ENCODE results near the gene SUSD5. TPM values are rescaled to one million over a fixed set of nuclear protein-coding genes. Genes with fewer than 3 reads are reported as not detected.
A peak's percentile ranks its signal among the peaks of the same experiment; 100 is the strongest.

SUSD5 gene
- total RNA-seq, 4 donors from 2014 or later, result 0.13 to 1.2 (median 0.76) TPM; not detected in 1

DNA sequence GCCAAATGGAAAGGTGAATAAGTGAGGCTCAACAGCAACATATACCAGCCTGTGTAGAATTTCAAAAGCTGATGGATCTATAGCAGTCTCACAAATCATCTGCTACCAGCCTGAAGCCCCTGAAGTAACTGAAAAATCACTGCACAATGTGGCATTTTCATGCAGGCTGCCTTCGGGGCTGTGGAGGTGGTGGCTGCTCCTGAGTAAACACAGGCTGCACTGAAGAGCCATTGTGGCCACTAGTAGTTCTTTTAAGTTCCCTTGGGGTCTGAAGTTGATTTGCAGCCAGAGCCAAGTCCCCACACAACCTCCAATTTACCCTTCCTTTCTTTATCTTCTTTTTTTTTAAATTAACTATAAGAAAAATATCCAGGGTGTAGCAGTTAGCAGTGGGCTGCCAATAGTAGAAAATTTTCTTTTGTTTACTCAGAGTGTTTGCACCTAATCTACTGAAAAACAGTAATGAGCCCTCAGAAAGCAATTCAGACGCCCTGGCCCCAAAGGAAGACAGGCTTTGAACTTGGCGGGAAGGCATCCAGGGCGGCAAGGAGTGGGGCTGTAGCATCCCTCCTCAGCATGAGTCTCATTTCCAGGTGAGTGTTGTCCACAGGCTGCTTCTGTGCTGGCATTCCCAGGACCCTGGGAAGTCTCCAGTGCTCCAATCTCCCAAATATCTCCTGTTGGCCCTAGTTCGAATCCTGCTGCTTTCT, 13.3 kb upstream of the SUSD5 start:
- TF ChIP-seq, protein P1, sequence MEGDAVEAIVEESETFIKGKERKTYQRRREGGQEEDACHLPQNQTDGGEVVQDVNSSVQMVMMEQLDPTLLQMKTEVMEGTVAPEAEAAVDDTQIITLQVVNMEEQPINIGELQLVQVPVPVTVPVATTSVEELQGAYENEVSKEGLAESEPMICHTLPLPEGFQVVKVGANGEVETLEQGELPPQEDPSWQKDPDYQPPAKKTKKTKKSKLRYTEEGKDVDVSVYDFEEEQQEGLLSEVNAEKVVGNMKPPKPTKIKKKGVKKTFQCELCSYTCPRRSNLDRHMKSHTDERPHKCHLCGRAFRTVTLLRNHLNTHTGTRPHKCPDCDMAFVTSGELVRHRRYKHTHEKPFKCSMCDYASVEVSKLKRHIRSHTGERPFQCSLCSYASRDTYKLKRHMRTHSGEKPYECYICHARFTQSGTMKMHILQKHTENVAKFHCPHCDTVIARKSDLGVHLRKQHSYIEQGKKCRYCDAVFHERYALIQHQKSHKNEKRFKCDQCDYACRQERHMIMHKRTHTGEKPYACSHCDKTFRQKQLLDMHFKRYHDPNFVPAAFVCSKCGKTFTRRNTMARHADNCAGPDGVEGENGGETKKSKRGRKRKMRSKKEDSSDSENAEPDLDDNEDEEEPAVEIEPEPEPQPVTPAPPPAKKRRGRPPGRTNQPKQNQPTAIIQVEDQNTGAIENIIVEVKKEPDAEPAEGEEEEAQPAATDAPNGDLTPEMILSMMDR (IDR thresholded peaks at IDR 0.05), result no peak
- Histone ChIP-seq H3K36me3 (no peaks in the 10 kb centered on the region), H3K9me3 (no peaks in the 10 kb centered on the region), H3K4me1 (no peaks in the 10 kb centered on the region), H3K27ac (no peak overlapping the region), H3K4me3 (no peak overlapping the region), H3K27me3 (peaks cover 0 to 9% (median 0%) of the 10 kb centered on the region in 4 donors)
- intact Hi-C loops (cut with DNase I), result no loop called here
- no peak for DNase-seq
- WGBS, 2 donors, result 32 to 54% methylated on average over 5 of the region's 5 CpGs

DNA sequence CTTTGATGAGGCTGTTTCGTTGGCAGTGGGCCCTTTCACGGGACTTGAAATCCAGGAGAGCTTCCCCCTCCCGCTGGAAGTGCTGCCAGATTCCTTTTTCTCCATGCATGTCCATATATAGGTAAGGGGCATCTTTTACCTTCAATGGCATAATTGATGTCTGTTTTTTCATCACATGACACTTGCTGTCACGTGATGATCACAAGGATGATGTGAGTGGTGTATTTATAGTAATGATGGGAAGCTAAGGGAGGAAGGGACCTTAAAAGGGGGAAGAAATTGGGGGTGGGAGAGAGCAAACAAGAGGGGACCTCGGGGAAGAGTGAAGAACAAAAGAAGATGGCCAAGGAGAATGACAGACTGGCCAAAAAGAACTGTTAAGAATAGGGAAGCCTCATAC, 11.3 kb upstream of the SUSD5 start:
- peaks cover 0 to 9% (median 0%) of the 10 kb centered on the region in 4 donors for H3K27me3 ChIP-seq
- no peak for DNase-seq
- no peaks in the 10 kb centered on the region for H3K4me1 ChIP-seq
- no peaks in the 10 kb centered on the region for H3K36me3 ChIP-seq
- no peaks in the 10 kb centered on the region for H3K9me3 ChIP-seq
- H3K4me3 ChIP-seq, result no peak overlapping the region
- no peak overlapping the region for H3K27ac ChIP-seq
- WGBS, 2 donors, result 36 to 48% methylated on average over 5 of the region's 5 CpGs
- intact Hi-C loops (cut with DNase I), result no loop called here
- TF ChIP-seq, protein P1 (IDR thresholded peaks at IDR 0.05), result no peak
- no peak for TF ChIP-seq POLR2A (IDR thresholded peaks at IDR 0.05)

- Histone ChIP-seq H3K27ac (no peak overlapping the region), H3K4me3 (no peak overlapping the region), H3K27me3 (peaks cover 0 to 9% (median 0%) of the 10 kb centered on the region in 4 donors), H3K36me3 (no peaks in the 10 kb centered on the region), H3K9me3 (no peaks in the 10 kb centered on the region), H3K4me1 (no peaks in the 10 kb centered on the region)
- TF ChIP-seq, protein P1 (IDR thresholded peaks at IDR 0.05), result no peak
- no peak for TF ChIP-seq POLR2A (IDR thresholded peaks at IDR 0.05)
- DNase-seq, result no peak
- 57 to 73% methylated on average over 3 of the region's 3 CpGs for WGBS, 2 donors
- intact Hi-C loops (cut with DNase I), result no loop called here
These were observed 10.5 kb upstream of the SUSD5 start for GRCh38 chr3:33229066-33229465.

DNA sequence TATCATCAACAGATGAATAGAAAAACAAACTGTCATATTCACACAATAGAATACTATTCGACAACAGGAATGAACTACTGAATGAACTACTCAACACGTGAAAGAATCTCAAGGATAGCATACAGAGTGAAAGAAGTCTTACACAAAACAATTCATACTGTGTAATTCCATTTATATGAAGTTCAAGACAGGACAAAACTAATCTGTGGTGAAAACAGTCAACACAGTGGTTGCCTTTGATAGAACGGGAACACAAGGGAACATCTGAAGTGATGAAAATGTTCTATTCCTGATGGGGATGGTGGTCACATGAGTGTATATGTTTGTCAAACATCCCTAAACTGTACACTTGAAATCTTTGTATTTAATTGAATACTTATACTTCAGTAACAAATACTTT, 2.6 kb upstream of the SUSD5 start:
- Histone ChIP-seq H3K9me3 (no peaks in the 10 kb centered on the region), H3K27ac (no peak overlapping the region), H3K4me1 (peaks cover 10 to 16% (median 11%) of the 10 kb centered on the region in 3 donors), H3K27me3 (peaks cover 3 to 49% (median 6%) of the 10 kb centered on the region in 4 donors), H3K36me3 (no peaks in the 10 kb centered on the region), H3K4me3 (no peak overlapping the region)
- WGBS, 2 donors, result 71 to 78% methylated on average over 3 of the region's 3 CpGs
- TF ChIP-seq, protein P1 (IDR thresholded peaks at IDR 0.05), result no peak
- no peak for TF ChIP-seq POLR2A (IDR thresholded peaks at IDR 0.05)
- DNase-seq, result no peak
- intact Hi-C loops (cut with DNase I), result no loop called here

- WGBS, 2 donors, result 9 to 21% methylated on average over 11 to 12 of the region's 15 CpGs
- H3K27me3 ChIP-seq, result peaks cover 3 to 67% (median 6%) of the 10 kb centered on the region in 4 donors
- intact Hi-C loops (cut with DNase I), result no loop called here
- H3K4me1 ChIP-seq, result peaks cover 10 to 16% (median 11%) of the 10 kb centered on the region in 3 donors
- no peak for DNase-seq
- no peak overlapping the region for H3K27ac ChIP-seq
- no peaks in the 10 kb centered on the region for H3K9me3 ChIP-seq
- TF ChIP-seq, protein P1 (IDR thresholded peaks at IDR 0.05), result no peak
- TF ChIP-seq POLR2A (IDR thresholded peaks at IDR 0.05), result no peak
- H3K4me3 ChIP-seq, result peak overlapping the region; percentile 8 to 63 (median 29)
- H3K36me3 ChIP-seq, result no peaks in the 10 kb centered on the region
These were observed 521 bp upstream of the SUSD5 start for GRCh38 chr3:33219175-33219487.
